Neural progenitor cell (in vitro differentiated cells): ENCODE results near the gene CCL5. TPM values are rescaled to one million over a fixed set of nuclear protein-coding genes. Genes with fewer than 3 reads are reported as not detected.

Experiments used
- DNase-seq: peaks from one replicate; pipeline ENCODE4 v3.0.0-alpha.2; 2016; ENCODE audit warnings: low spot score
- H2AFZ ChIP-seq: fragments of 200-600 bp; sonication (generic); replicated peaks from 2 replicates; pipeline ENCODE4 v1.6.1; 2016; ENCODE audit warnings: antibody characterized with exemption
- H3F3A ChIP-seq: fragments of 200-600 bp; sonication (generic); 2 replicates; pipeline ENCODE4 v1.6.1; 2016; ENCODE audit warnings: antibody characterized with exemption, low read depth
- H3K27ac ChIP-seq: fragments of 200-600 bp; sonication (generic); 2 replicates; pipeline ENCODE4 v1.5.1; 2016; ENCODE audit warnings: mild to moderate bottlenecking
- H3K27me3 ChIP-seq: fragments of 200-600 bp; sonication (generic); 2 replicates; pipeline ENCODE4 v1.6.1; 2016; ENCODE audit warnings: mild to moderate bottlenecking, moderate library complexity
- H3K36me3 ChIP-seq: fragments of 200-600 bp; sonication (generic); 2 replicates; pipeline ENCODE4 v1.5.1; 2016
- H3K4me1 ChIP-seq: fragments of 200-600 bp; sonication (generic); 2 replicates; pipeline ENCODE4 v1.6.1; 2016; ENCODE audit warnings: mixed run types
- H3K4me2 ChIP-seq: fragments of 200-600 bp; sonication (generic); 2 replicates; pipeline ENCODE4 v1.6.1; 2016
- H3K4me3 ChIP-seq: fragments of 200-600 bp; sonication (generic); 2 replicates; pipeline ENCODE4 v1.5.1; 2016
- H3K79me2 ChIP-seq: fragments of 200-600 bp; sonication (generic); 2 replicates; pipeline ENCODE4 v1.6.1; 2016; ENCODE audit warnings: low read depth
- H3K9ac ChIP-seq: fragments of 200-600 bp; sonication (generic); 2 replicates; pipeline ENCODE4 v1.6.1; 2016
- H3K9me3 ChIP-seq: fragments of 200-600 bp; sonication (generic); 2 replicates; pipeline ENCODE4 v1.5.1; 2016; ENCODE audit warnings: low read depth
- H4K20me1 ChIP-seq: fragments of 200-600 bp; sonication (generic); 2 replicates; pipeline ENCODE4 v1.6.1; 2016; ENCODE audit warnings: low read depth
- H3K27ac Mint-ChIP-seq: 3 replicates; pipeline ENCODE4 v1.8.0; 2021; ENCODE audit warnings: mixed read lengths
- H3K27me3 Mint-ChIP-seq: 2 replicates; pipeline ENCODE4 v1.8.0; 2022; ENCODE audit warnings: low read depth, mild to moderate bottlenecking, inconsistent platforms, moderate library complexity, mixed read lengths; ENCODE audit not compliant: insufficient read depth
- H3K36me3 Mint-ChIP-seq: 3 replicates; pipeline ENCODE4 v1.8.0; 2021; ENCODE audit warnings: mixed read lengths
- H3K4me1 Mint-ChIP-seq: 3 replicates; pipeline ENCODE4 v1.8.0; 2021; ENCODE audit warnings: mixed read lengths
- H3K4me3 Mint-ChIP-seq: 3 replicates; pipeline ENCODE4 v1.8.0; 2021; ENCODE audit warnings: mild to moderate bottlenecking, moderate library complexity, mixed read lengths
- H3K9me3 Mint-ChIP-seq: 3 replicates; pipeline ENCODE4 v1.8.0; 2020; ENCODE audit warnings: mixed read lengths
- EZH2 ChIP-seq: fragments of 200-600 bp; sonication (generic); IDR thresholded peaks from 2 replicates; pipeline ENCODE4 v1.6.1; 2017; ENCODE audit warnings: antibody characterized with exemption, mild to moderate bottlenecking, moderate library complexity
- EZH2phosphoT487 ChIP-seq: fragments of 200-600 bp; sonication (generic); IDR thresholded peaks from 2 replicates; pipeline ENCODE4 v1.6.1; 2017; ENCODE audit warnings: antibody characterized with exemption
- total RNA-seq: library from RNA; depleted of rRNA; stranded (reverse); fragments of >200 nt; gene quantifications from 2 replicates; pipeline ENCODE4 v1.2.3, GENCODE V29; 2015; ENCODE audit warnings: low replicate concordance
- TF ChIP-seq, protein P1 (sequence below): fragments of 200-600 bp; sonication (generic); IDR thresholded peaks from 2 replicates; pipeline ENCODE4 v1.5.1; 2017; ENCODE audit warnings: antibody characterized with exemption, mild to moderate bottlenecking

CCL5 gene
- total RNA-seq, 1 donor from 2014 or later = not detected

- Histone ChIP-seq H3K36me3 (no peaks in the 10 kb centered on the region), H3K9me3 (no peaks in the 10 kb centered on the region), H3K9ac (no peak overlapping the region), H2AFZ (no peak overlapping the region), H3K27me3 (no peaks in the 10 kb centered on the region), H3K79me2 (no peaks in the 10 kb centered on the region), H4K20me1 (no peaks in the 10 kb centered on the region), H3K4me2 (no peak overlapping the region), H3K4me1 (no peaks in the 10 kb centered on the region), H3K27ac (no peak overlapping the region), H3F3A (no peaks in the 10 kb centered on the region), H3K4me3 (no peak overlapping the region)
- H3K4me1 Mint-ChIP-seq = peaks cover 11% of the 10 kb centered on the region
- peaks cover 29% of the 10 kb centered on the region for H3K9me3 Mint-ChIP-seq
- no peak overlapping the region for H3K4me3 Mint-ChIP-seq
- H3K27me3 Mint-ChIP-seq = peaks cover 7% of the 10 kb centered on the region
- peaks cover 5% of the 10 kb centered on the region for H3K36me3 Mint-ChIP-seq
- no peak overlapping the region for H3K27ac Mint-ChIP-seq
- TF ChIP-seq, protein P1, sequence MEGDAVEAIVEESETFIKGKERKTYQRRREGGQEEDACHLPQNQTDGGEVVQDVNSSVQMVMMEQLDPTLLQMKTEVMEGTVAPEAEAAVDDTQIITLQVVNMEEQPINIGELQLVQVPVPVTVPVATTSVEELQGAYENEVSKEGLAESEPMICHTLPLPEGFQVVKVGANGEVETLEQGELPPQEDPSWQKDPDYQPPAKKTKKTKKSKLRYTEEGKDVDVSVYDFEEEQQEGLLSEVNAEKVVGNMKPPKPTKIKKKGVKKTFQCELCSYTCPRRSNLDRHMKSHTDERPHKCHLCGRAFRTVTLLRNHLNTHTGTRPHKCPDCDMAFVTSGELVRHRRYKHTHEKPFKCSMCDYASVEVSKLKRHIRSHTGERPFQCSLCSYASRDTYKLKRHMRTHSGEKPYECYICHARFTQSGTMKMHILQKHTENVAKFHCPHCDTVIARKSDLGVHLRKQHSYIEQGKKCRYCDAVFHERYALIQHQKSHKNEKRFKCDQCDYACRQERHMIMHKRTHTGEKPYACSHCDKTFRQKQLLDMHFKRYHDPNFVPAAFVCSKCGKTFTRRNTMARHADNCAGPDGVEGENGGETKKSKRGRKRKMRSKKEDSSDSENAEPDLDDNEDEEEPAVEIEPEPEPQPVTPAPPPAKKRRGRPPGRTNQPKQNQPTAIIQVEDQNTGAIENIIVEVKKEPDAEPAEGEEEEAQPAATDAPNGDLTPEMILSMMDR = no peak
- TF ChIP-seq EZH2 = no peak
- TF ChIP-seq EZH2phosphoT487 = no peak
- no peak for DNase-seq
Observed at GRCh38 chr17:35914354-35914753, 34.2 kb upstream of the CCL5 start.

DNA sequence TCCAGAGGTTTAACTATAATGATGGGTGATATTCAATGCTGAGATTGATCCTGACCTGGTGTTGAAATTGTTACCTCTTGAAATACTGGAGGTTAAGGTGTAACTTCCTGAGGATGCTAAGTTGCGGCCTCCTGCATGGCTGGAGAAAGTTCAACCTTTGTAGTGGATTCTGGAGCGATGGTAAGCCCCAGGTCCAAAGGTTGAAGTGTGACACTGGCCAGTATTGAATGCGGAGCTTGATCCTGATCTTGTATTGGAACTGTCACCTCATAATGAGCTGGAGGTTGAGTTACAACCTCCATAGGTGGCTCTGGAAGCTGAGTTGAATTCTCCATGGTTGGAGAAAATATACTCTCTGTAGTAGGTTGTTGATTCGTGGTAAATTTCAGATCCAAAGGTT lies 33.4 kb upstream of the CCL5 start:
- no peaks in the 10 kb centered on the region for H3K79me2 ChIP-seq
- Mint-ChIP-seq H3K9me3 (peaks cover 29% of the 10 kb centered on the region), H3K36me3 (peaks cover 5% of the 10 kb centered on the region), H3K27ac (no peak overlapping the region), H3K27me3 (peaks cover 7% of the 10 kb centered on the region), H3K4me3 (no peak overlapping the region), H3K4me1 (peaks cover 11% of the 10 kb centered on the region)
- H3K9me3 ChIP-seq = no peaks in the 10 kb centered on the region
- DNase-seq = no peak
- no peak overlapping the region for H3K9ac ChIP-seq
- H3K27ac ChIP-seq = no peak overlapping the region
- no peaks in the 10 kb centered on the region for H3F3A ChIP-seq
- H3K4me2 ChIP-seq = no peak overlapping the region
- H3K4me1 ChIP-seq = no peaks in the 10 kb centered on the region
- no peak overlapping the region for H2AFZ ChIP-seq
- TF ChIP-seq, protein P1 = no peak
- TF ChIP-seq EZH2 (no peak), EZH2phosphoT487 (no peak)
- no peaks in the 10 kb centered on the region for H3K27me3 ChIP-seq
- H4K20me1 ChIP-seq = no peaks in the 10 kb centered on the region
- no peak overlapping the region for H3K4me3 ChIP-seq
- no peaks in the 10 kb centered on the region for H3K36me3 ChIP-seq

- peaks cover 7% of the 10 kb centered on the region for H3K27me3 Mint-ChIP-seq
- Histone ChIP-seq H3K4me1 (no peaks in the 10 kb centered on the region), H3K4me2 (no peak overlapping the region), H3K9ac (no peak overlapping the region), H4K20me1 (no peaks in the 10 kb centered on the region), H3F3A (no peaks in the 10 kb centered on the region), H3K4me3 (no peak overlapping the region), H2AFZ (no peak overlapping the region), H3K79me2 (no peaks in the 10 kb centered on the region), H3K27ac (no peak overlapping the region), H3K9me3 (no peaks in the 10 kb centered on the region), H3K27me3 (no peaks in the 10 kb centered on the region), H3K36me3 (no peaks in the 10 kb centered on the region)
- TF ChIP-seq, protein P1 = no peak
- TF ChIP-seq EZH2phosphoT487 (no peak), EZH2 (no peak)
- DNase-seq = no peak
- H3K4me1 Mint-ChIP-seq = peaks cover 11% of the 10 kb centered on the region
- H3K4me3 Mint-ChIP-seq = no peak overlapping the region
- H3K36me3 Mint-ChIP-seq = peaks cover 2% of the 10 kb centered on the region
- H3K9me3 Mint-ChIP-seq = peaks cover 23% of the 10 kb centered on the region
- H3K27ac Mint-ChIP-seq = no peak overlapping the region
Observed at GRCh38 chr17:35912942-35913341, 32.8 kb upstream of the CCL5 start.
